Upper lobe of left lung (tissue), 4 donors: Measurements from ENCODE around the gene WAS.

Experiments
- CTCF ChIP-seq, 6 experiments: fragments of 450-650 bp in 4 of 6; fragments of 200-600 bp in 2 of 6; sonication (generic) in 2 of 6; IDR thresholded peaks; one replicate each; pipeline ENCODE4 v1.5.1; 2016 to 2019; ENCODE audit warnings: antibody characterized with exemption in 6 of 6
- POLR2A ChIP-seq, 4 donors: fragments of 450-650 bp; IDR thresholded peaks; one replicate each; pipeline ENCODE4 v1.5.1; 2016 to 2017; ENCODE audit warnings: antibody characterized with exemption in 4 of 4, mild to moderate bottlenecking in 2 of 4

GRCh38 chrX:48700246-48700645, 16.6 kb downstream of the WAS start:
- no peak for TF ChIP-seq POLR2A (IDR thresholded peaks at IDR 0.05)
- TF ChIP-seq CTCF (IDR thresholded peaks at IDR 0.05) = no peak
